IMR-90 (cell line): ENCODE data around the gene SARS1.

ENCODE experiments used
- BHLHE40 ChIP-seq: fragments of 150-350 bp; IDR thresholded peaks from 2 replicates; pipeline ENCODE4 v1.6.1; 2016; ENCODE audit warnings: mild to moderate bottlenecking, low read depth, low read length
- CEBPB ChIP-seq: IDR thresholded peaks from 2 replicates; pipeline ENCODE4 v1.6.1; 2012; ENCODE audit warnings: low read depth, low read length, improper control_type of control experiment
- CHD1 ChIP-seq: IDR thresholded peaks from 2 replicates; pipeline ENCODE4 v1.6.1; 2012; ENCODE audit warnings: low read depth, low read length, improper control_type of control experiment
- CTCF ChIP-seq: conservative IDR thresholded peaks from 2 replicates; pipeline ENCODE4 v1.5.1; 2012; ENCODE audit warnings: mild to moderate bottlenecking, low read depth, low read length, improper control_type of control experiment
- ELK1 ChIP-seq: fragments of 150-350 bp; IDR thresholded peaks from 2 replicates; pipeline ENCODE4 v1.6.1; 2016; ENCODE audit warnings: low read depth, mild to moderate bottlenecking, low read length, moderate library complexity, borderline replicate concordance
- MAFK ChIP-seq: IDR thresholded peaks from 2 replicates; pipeline ENCODE4 v1.6.1; 2012; ENCODE audit warnings: low read depth, low read length, improper control_type of control experiment
- POLR2A ChIP-seq: IDR thresholded peaks from 2 replicates; pipeline ENCODE4 v1.6.1; 2012; ENCODE audit warnings: mild to moderate bottlenecking, low read depth, low read length
- RFX5 ChIP-seq: IDR thresholded peaks from 2 replicates; pipeline ENCODE4 v1.8.0; 2012; ENCODE audit warnings: low read depth, mild to moderate bottlenecking, low read length, moderate library complexity
- USF2 ChIP-seq: fragments of 150-350 bp; IDR thresholded peaks from 2 replicates; pipeline ENCODE4 v1.6.1; 2017; ENCODE audit warnings: mild to moderate bottlenecking, antibody characterized with exemption, low read length, low read depth

DNA sequence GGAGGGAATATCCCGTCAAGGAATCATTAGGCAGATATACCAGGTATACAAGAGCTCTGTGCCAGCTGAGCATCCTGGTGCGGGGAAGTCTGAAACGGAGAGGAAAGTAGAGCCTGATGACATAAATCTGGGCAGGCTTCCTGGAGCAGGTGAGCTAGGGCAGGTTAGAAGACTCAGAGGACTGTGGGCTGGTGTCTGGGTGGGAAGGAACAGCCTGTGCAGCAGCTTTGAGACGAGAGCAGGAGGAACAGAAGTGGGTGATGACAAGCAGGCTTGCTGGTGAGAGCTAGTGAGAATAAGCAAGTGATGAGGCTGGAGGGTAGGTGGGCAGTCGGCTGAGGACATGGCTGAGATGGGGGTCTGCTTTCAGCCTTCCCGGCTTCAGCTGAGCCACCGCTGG, 42.4 kb downstream of the SARS1 start:
- TF ChIP-seq POLR2A (no peak), ELK1 (no peak), CTCF (no peak), RFX5 (no peak), MAFK (no peak), BHLHE40 (no peak), CEBPB (no peak), CHD1 (no peak), USF2 (no peak)
